CD14-positive monocyte (primary cell): ENCODE results near the gene ZNF518B. TPM values are rescaled to one million over a fixed set of nuclear protein-coding genes. Genes with fewer than 3 reads are reported as not detected.
A peak's percentile ranks its signal among the peaks of the same experiment; 100 is the strongest.

ENCODE experiments used
- DNase-seq, 3 donors: peaks; one replicate each; pipeline ENCODE4 v3.0.0-alpha.2; 2011 to 2022
- H2AFZ ChIP-seq: 2 replicates; pipeline ENCODE4 v1.6.0; 2012; ENCODE audit warnings: mild to moderate bottlenecking, low read depth, low read length, inconsistent platforms; ENCODE audit not compliant: insufficient read depth, poor library complexity, severe bottlenecking
- H3K27ac ChIP-seq, 2 donors: 1 replicate in 1 of 2; 2 replicates in 1 of 2; pipeline ENCODE4 v1.5.1; 2012 to 2013; ENCODE audit warnings: low read length in 2 of 2, control low read depth in 1 of 2, inconsistent platforms in 1 of 2, low read depth in 1 of 2, mild to moderate bottlenecking in 1 of 2
- H3K27me3 ChIP-seq, 2 donors: one replicate each; pipeline versions ENCODE4 v1.6.0 to v1.6.1; 2011 to 2013; ENCODE audit warnings: low read length in 2 of 2; ENCODE audit not compliant: control insufficient read depth in 2 of 2, insufficient read depth in 2 of 2
- H3K36me3 ChIP-seq, 2 donors: replicated peaks in 1 of 2; 1 replicate in 1 of 2; 2 replicates in 1 of 2; pipeline versions ENCODE4 v1.5.1 to v1.6.1; 2012 to 2013; ENCODE audit warnings: low read length in 2 of 2, control low read depth in 1 of 2, inconsistent platforms in 1 of 2, mild to moderate bottlenecking in 1 of 2; ENCODE audit not compliant: insufficient read depth in 2 of 2, control insufficient read depth in 1 of 2
- H3K4me1 ChIP-seq, 2 donors: 1 replicate in 1 of 2; 2 replicates in 1 of 2; pipeline versions ENCODE4 v1.5.1 to v1.6.1; 2012 to 2013; ENCODE audit warnings: low read length in 2 of 2, control low read depth in 1 of 2, inconsistent platforms in 1 of 2, mild to moderate bottlenecking in 1 of 2, moderate library complexity in 1 of 2; ENCODE audit not compliant: insufficient read depth in 2 of 2, control insufficient read depth in 1 of 2
- H3K4me2 ChIP-seq: replicated peaks from 2 replicates; pipeline ENCODE3; 2012; ENCODE audit warnings: low read length, moderate library complexity, mild to moderate bottlenecking; ENCODE audit not compliant: poor library complexity, severe bottlenecking; ENCODE audit errors: extremely low read depth
- H3K4me3 ChIP-seq, 3 experiments: fragments of 200-600 bp in 1 of 3; sonication (generic) in 1 of 3; replicated peaks in 1 of 3; 1 replicate in 2 of 3; 2 replicates in 1 of 3; pipeline ENCODE4 v1.5.1; 2011 to 2013; ENCODE audit warnings: low read length in 3 of 3, mild to moderate bottlenecking in 3 of 3, control low read depth in 2 of 3, low read depth in 2 of 3, inconsistent platforms in 1 of 3, moderate library complexity in 1 of 3
- H3K79me2 ChIP-seq: 2 replicates; pipeline ENCODE4 v1.6.0; 2012; ENCODE audit warnings: mild to moderate bottlenecking, control low read depth, inconsistent platforms, low read length, moderate library complexity; ENCODE audit not compliant: insufficient read depth
- H3K9ac ChIP-seq: 2 replicates; pipeline ENCODE4 v1.6.0; 2017; ENCODE audit warnings: low read length, mild to moderate bottlenecking; ENCODE audit not compliant: insufficient read depth, poor library complexity, severe bottlenecking
- H3K9me3 ChIP-seq, 2 donors: replicated peaks in 1 of 2; 1 replicate in 1 of 2; 2 replicates in 1 of 2; pipeline versions ENCODE4 v1.5.1 to v1.6.1; 2012 to 2013; ENCODE audit warnings: low read length in 2 of 2, control low read depth in 1 of 2; ENCODE audit not compliant: control insufficient read depth in 1 of 2, insufficient read depth in 1 of 2
- H4K20me1 ChIP-seq: 2 replicates; pipeline ENCODE4 v1.6.0; 2012; ENCODE audit warnings: mild to moderate bottlenecking, low read length, control low read depth, moderate library complexity; ENCODE audit not compliant: insufficient read depth
- H3K27ac Mint-ChIP-seq, 7 donors: one replicate each; pipeline ENCODE4 v1.8.0; 2020; ENCODE audit warnings: mild to moderate bottlenecking in 7 of 7, mixed read lengths in 7 of 7, moderate library complexity in 6 of 7, inconsistent platforms in 2 of 7
- H3K27me3 Mint-ChIP-seq, 3 donors: one replicate each; pipeline ENCODE4 v1.8.0; 2021 to 2022; ENCODE audit warnings: low read depth in 3 of 3, mild to moderate bottlenecking in 3 of 3, mixed read lengths in 3 of 3, moderate library complexity in 3 of 3, inconsistent platforms in 1 of 3
- H3K36me3 Mint-ChIP-seq, 2 donors: one replicate each; pipeline ENCODE4 v1.8.0; 2020; ENCODE audit warnings: mixed read lengths in 2 of 2, inconsistent platforms in 1 of 2, mild to moderate bottlenecking in 1 of 2
- H3K4me1 Mint-ChIP-seq: one replicate; pipeline ENCODE4 v1.8.0; 2020; ENCODE audit warnings: mild to moderate bottlenecking, mixed read lengths
- H3K4me3 Mint-ChIP-seq, 2 donors: one replicate each; pipeline ENCODE4 v1.8.0; 2020; ENCODE audit warnings: mild to moderate bottlenecking in 2 of 2, mixed read lengths in 2 of 2, moderate library complexity in 1 of 2
- H3K9me3 Mint-ChIP-seq, 7 donors: one replicate each; pipeline ENCODE4 v1.8.0; 2020 to 2022; ENCODE audit warnings: mixed read lengths in 7 of 7, mild to moderate bottlenecking in 6 of 7, moderate library complexity in 6 of 7, inconsistent platforms in 2 of 7
- CTCF ChIP-seq: fragments of 200-600 bp; IDR thresholded peaks from one replicate; pipeline ENCODE4 v1.8.0; 2022; ENCODE audit warnings: antibody characterized with exemption, mild to moderate bottlenecking
- WGBS: methylation state at CpG from one replicate; pipeline ENCODE4 v1.1.5; 2013; ENCODE audit warnings: missing lambda C conversion rate; ENCODE audit not compliant: insufficient coverage; 5-methylcytosine and 5-hydroxymethylcytosine counted together
- intact Hi-C, 2 donors: fragments of 100-400 bp; cut with micrococcal nuclease; formaldehyde crosslinking; loops; one replicate each; pipeline versions ENCODE4 v1.15.0 to v1.15.1; 2023
- polyA plus RNA-seq, 3 donors: library from polyadenylated mRNA; depleted of rRNA in 1 of 3; unstranded in 2 of 3; stranded (reverse) in 1 of 3; fragments of 300-500 nt in 2 of 3; fragments of >200 nt in 1 of 3; fragmentation: Illumina TruSeq in 2 of 3; gene quantifications; 1 replicate in 2 of 3; 2 replicates in 1 of 3; pipeline ENCODE4 v1.2.3, GENCODE V29; 2012 to 2021

ZNF518B gene
- polyA plus RNA-seq, 3 donors = 4.5 to 11.3 (median 5.4) TPM

GRCh38 chr4:10416441-10416840 lies 40.8 kb downstream of the ZNF518B start:
- Mint-ChIP-seq H3K4me3 (no peak overlapping the region), H3K27ac (no peak overlapping the region)
- H3K4me3 ChIP-seq = no peak overlapping the region

GRCh38 chr4:10413177-10413576 lies 44.0 kb downstream of the ZNF518B start:
- Histone ChIP-seq H3K9ac (no peak overlapping the region), H3K36me3 (no peaks in the 10 kb centered on the region), H3K9me3 (no peaks in the 10 kb centered on the region), H4K20me1 (no peaks in the 10 kb centered on the region), H3K79me2 (no peaks in the 10 kb centered on the region), H3K4me1 (no peaks in the 10 kb centered on the region), H3K27me3 (no peaks in the 10 kb centered on the region), H3K4me3 (no peak overlapping the region), H3K4me2 (no peak overlapping the region), H3K27ac (no peak overlapping the region), H2AFZ (no peak overlapping the region)
- Mint-ChIP-seq H3K36me3 (no peaks in the 10 kb centered on the region), H3K9me3 (no peaks in the 10 kb centered on the region), H3K4me3 (no peak overlapping the region), H3K27me3 (peaks cover 0 to 3% (median 2%) of the 10 kb centered on the region in 3 donors), H3K27ac (peak overlapping the region in 3 of 7 donors; percentile 13 to 57 (median 41)), H3K4me1 (no peaks in the 10 kb centered on the region)
- intact Hi-C loops = no loop called here
- no peak for TF ChIP-seq CTCF
- no CpG with 5 or more reads among the region's 2 CpGs for WGBS
- no peak for DNase-seq

More at GRCh38 chr4:10416441-10416840, 40.8 kb downstream of the ZNF518B start:
- no peaks in the 10 kb centered on the region for H3K36me3 ChIP-seq
- intact Hi-C loops = no loop called here
- H3K4me1 ChIP-seq = no peaks in the 10 kb centered on the region
- Mint-ChIP-seq H3K9me3 (peaks cover 0 to 3% (median 0%) of the 10 kb centered on the region in 7 donors), H3K36me3 (no peaks in the 10 kb centered on the region), H3K4me1 (no peaks in the 10 kb centered on the region), H3K27me3 (peaks cover 0 to 3% (median 2%) of the 10 kb centered on the region in 3 donors)
- no peaks in the 10 kb centered on the region for H3K27me3 ChIP-seq
- no peak overlapping the region for H3K9ac ChIP-seq
- WGBS = 0% methylated on average over 1 of the region's 2 CpGs
- H4K20me1 ChIP-seq = no peaks in the 10 kb centered on the region
- DNase-seq = no peak
- H3K9me3 ChIP-seq = no peaks in the 10 kb centered on the region
- H3K27ac ChIP-seq = no peak overlapping the region
- H3K4me2 ChIP-seq = no peak overlapping the region
- no peak for TF ChIP-seq CTCF
- H3K79me2 ChIP-seq = no peaks in the 10 kb centered on the region
- H2AFZ ChIP-seq = no peak overlapping the region
